Lung (tissue), 12 donors: ENCODE results near the gene PIM1. TPM values are rescaled to one million over a fixed set of nuclear protein-coding genes. Genes with fewer than 3 reads are reported as not detected.
A peak's percentile ranks its signal among the peaks of the same experiment; 100 is the strongest.

ENCODE experiments used
- ATAC-seq: fragments of 200-7000 bp; cut with Tn5 transposase; one replicate; pipeline ENCODE4 v1.9.1; 2020; ENCODE audit warnings: moderate number of reproducible peaks; ENCODE audit not compliant: insufficient read depth, low FRiP score
- DNase-seq, 3 donors: peaks; one replicate each; pipeline ENCODE4 v3.0.0-alpha.2; 2013 to 2017
- H3K27ac ChIP-seq, 2 donors: one replicate each; pipeline ENCODE4 v1.5.1; 2013; ENCODE audit warnings: mild to moderate bottlenecking in 2 of 2, moderate library complexity in 2 of 2, control low read depth in 1 of 2, inconsistent platforms in 1 of 2, low read depth in 1 of 2, low read length in 1 of 2
- H3K27me3 ChIP-seq, 3 donors: one replicate each; pipeline ENCODE4 v1.5.1; 2013; ENCODE audit warnings: low read length in 2 of 3; ENCODE audit not compliant: control insufficient read depth in 3 of 3, insufficient read depth in 3 of 3
- H3K36me3 ChIP-seq, 4 donors: one replicate each; pipeline ENCODE4 v1.5.1; 2013; ENCODE audit warnings: low read length in 4 of 4, mild to moderate bottlenecking in 1 of 4, moderate library complexity in 1 of 4; ENCODE audit not compliant: control insufficient read depth in 4 of 4, insufficient read depth in 4 of 4
- H3K4me1 ChIP-seq, 5 donors: one replicate each; pipeline ENCODE4 v1.5.1; 2013; ENCODE audit warnings: low read length in 5 of 5, mild to moderate bottlenecking in 2 of 5, moderate library complexity in 1 of 5; ENCODE audit not compliant: control insufficient read depth in 5 of 5, insufficient read depth in 5 of 5
- H3K4me3 ChIP-seq: one replicate; pipeline ENCODE4 v1.5.1; 2013; ENCODE audit warnings: mild to moderate bottlenecking, control low read depth, moderate library complexity
- H3K9ac ChIP-seq, 2 donors: one replicate each; pipeline ENCODE4 v1.5.1; 2013; ENCODE audit warnings: low read length in 2 of 2, control low read depth in 1 of 2; ENCODE audit not compliant: insufficient read depth in 1 of 2
- H3K9me3 ChIP-seq, 4 donors: one replicate each; pipeline ENCODE4 v1.5.1; 2013; ENCODE audit warnings: low read length in 3 of 4, mild to moderate bottlenecking in 1 of 4, moderate library complexity in 1 of 4; ENCODE audit not compliant: control insufficient read depth in 4 of 4, insufficient read depth in 3 of 4
- CTCF ChIP-seq: IDR thresholded peaks from 2 replicates; pipeline ENCODE4 v1.5.1; 2012; ENCODE audit warnings: mild to moderate bottlenecking; ENCODE audit errors: control extremely low read depth, extremely low read depth
- WGBS, 2 donors: extraction: QIAGEN DNeasy Blood & Tissue Kit; methylation state at CpG; one replicate each; pipeline ENCODE4 v1.1.7; 2013; 5-methylcytosine and 5-hydroxymethylcytosine counted together
- polyA plus RNA-seq, 2 donors: library from polyadenylated mRNA; stranded (reverse); fragments of 200-250 nt; gene quantifications; one replicate each; pipeline ENCODE4 v1.2.1, GENCODE V29; 2013
- total RNA-seq, 2 donors: library from RNA; depleted of rRNA in 1 of 2; stranded (reverse); fragments of >200 nt in 1 of 2; gene quantifications; one replicate each; pipeline ENCODE4 v1.2.1, GENCODE V29; 2014 to 2021
- donor health status: control.
- donor health status: control.
- donor health status: Bipolar disorder and iron deficiency.
- donor health status: healthy.
- donor health status: DM: yes; HTN: yes; CAD: no.

Gene PIM1
- total and polyA plus RNA-seq, 4 donors: 43.2 to 108 (median 52.0) TPM

GRCh38 chr6:37175332-37176267 lies 5.6 kb downstream of the PIM1 start:
- Histone ChIP-seq H3K27me3 (no peaks in the 10 kb centered on the region), H3K36me3 (peaks cover 9 to 22% (median 20%) of the 10 kb centered on the region in 4 donors), H3K27ac (no peak overlapping the region), H3K4me1 (peaks cover 0 to 17% (median 5%) of the 10 kb centered on the region in 5 donors), H3K9me3 (no peaks in the 10 kb centered on the region), H3K9ac (no peak overlapping the region), H3K4me3 (no peak overlapping the region)
- no peak for ATAC-seq
- 80 to 83% methylated on average over 18 of the region's 18 CpGs for WGBS, 2 donors
- no peak for TF ChIP-seq CTCF
- DNase-seq: no peak

GRCh38 chr6:37176268-37177076 lies 6.5 kb downstream of the PIM1 start:
- Histone ChIP-seq H3K36me3 (peaks cover 9 to 22% (median 20%) of the 10 kb centered on the region in 4 donors), H3K4me3 (no peak overlapping the region), H3K27ac (no peak overlapping the region), H3K4me1 (peaks cover 0 to 10% (median 5%) of the 10 kb centered on the region in 5 donors), H3K9ac (no peak overlapping the region), H3K27me3 (no peaks in the 10 kb centered on the region), H3K9me3 (no peaks in the 10 kb centered on the region)
- WGBS, 2 donors: 86 to 89% methylated on average over 15 of the region's 15 CpGs
- ATAC-seq (no peak), DNase-seq (no peak)
- TF ChIP-seq CTCF: no peak

GRCh38 chr6:37177077-37177934 lies 7.4 kb downstream of the PIM1 start:
- TF ChIP-seq CTCF: no peak
- ATAC-seq (peak; percentile 28), DNase-seq (no peak)
- Histone ChIP-seq H3K9ac (no peak overlapping the region), H3K9me3 (no peaks in the 10 kb centered on the region), H3K4me1 (peaks cover 0 to 6% (median 3%) of the 10 kb centered on the region in 5 donors), H3K4me3 (no peak overlapping the region), H3K36me3 (peaks cover 9 to 22% (median 20%) of the 10 kb centered on the region in 4 donors), H3K27me3 (no peaks in the 10 kb centered on the region), H3K27ac (no peak overlapping the region)
- WGBS, 2 donors: 32 to 65% methylated on average over 10 of the region's 10 CpGs
